ENCODE measurements around the gene SYCP2L.
"Not testable (repeated sequence)": the region's sequence is repeated elsewhere in the genome, so short reads cannot be mapped to it uniquely, and the experiment has no call there.

Gene SYCP2L

GRCh38 chr6:10995114-10995707 lies 108.4 kb downstream of the SYCP2L start:
- DNase-seq (ENCODE audit: extremely low spot score, insufficient read length, low read depth) (no peak), FAIRE-seq (no peak)

GRCh38 chr6:10999994-11000393 lies 113.1 kb downstream of the SYCP2L start:
- DNase-seq (ENCODE audit: extremely low spot score, insufficient read length, low read depth) = no peak
- FAIRE-seq = no peak

GRCh38 chr6:11002176-11002575 lies 115.3 kb downstream of the SYCP2L start:
- FAIRE-seq (no peak), DNase-seq (ENCODE audit: extremely low spot score, insufficient read length, low read depth) (no peak)

GRCh38 chr6:11003297-11003696 lies 116.4 kb downstream of the SYCP2L start:
- not testable (repeated sequence) for FAIRE-seq; DNase-seq (ENCODE audit: extremely low spot score, insufficient read length, low read depth)

- DNase-seq (ENCODE audit: extremely low spot score, insufficient read length, low read depth) = no peak
These were observed 119.2 kb downstream of the SYCP2L start for GRCh38 chr6:11006061-11006460.

DNA sequence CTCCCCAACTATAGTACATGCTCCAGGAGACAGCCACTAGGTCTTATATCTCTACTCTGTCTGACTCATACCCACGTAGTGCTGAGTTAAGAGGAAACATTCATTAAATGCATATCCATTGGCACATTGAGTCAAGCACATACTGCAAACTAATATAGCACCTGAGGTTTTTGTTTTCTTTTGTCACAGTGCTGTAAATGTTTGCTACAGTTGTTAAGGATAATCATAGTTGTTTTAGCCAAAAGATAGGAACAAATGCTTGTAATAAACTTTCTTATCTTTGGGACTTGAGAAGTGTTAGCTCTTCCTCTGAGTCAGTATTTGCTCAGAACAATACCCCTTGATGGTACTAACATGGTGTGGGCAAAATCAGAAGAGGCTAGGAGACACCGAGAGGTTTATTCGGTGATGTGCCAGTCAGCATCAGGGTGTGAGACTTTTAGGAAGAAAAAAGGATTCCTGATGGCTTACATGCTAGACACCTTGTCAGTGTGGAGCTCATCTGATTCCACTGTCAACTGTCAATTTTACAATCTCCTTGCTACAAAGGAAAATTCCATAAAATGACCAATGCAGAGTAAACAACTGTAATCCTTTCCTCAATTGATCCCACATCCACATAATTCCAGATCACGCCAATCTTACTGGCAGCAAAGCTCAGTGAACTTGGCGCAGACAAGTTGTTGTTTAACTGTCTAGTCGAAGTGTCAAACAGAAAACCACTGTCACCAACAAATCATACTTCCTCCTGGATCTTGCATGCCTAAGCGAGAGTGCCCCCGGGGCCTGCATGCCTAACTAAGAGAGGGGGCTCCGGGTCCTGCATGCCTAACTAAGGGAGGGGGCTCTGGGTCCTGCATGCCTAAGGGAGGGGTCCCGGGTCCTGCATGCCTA lies 121.1 kb downstream of the SYCP2L start:
- DNase-seq (ENCODE audit: extremely low spot score, insufficient read length, low read depth) = no peak
- no peak for FAIRE-seq

More at GRCh38 chr6:11006061-11006460, 119.2 kb downstream of the SYCP2L start:
- FAIRE-seq = no peak

DNA sequence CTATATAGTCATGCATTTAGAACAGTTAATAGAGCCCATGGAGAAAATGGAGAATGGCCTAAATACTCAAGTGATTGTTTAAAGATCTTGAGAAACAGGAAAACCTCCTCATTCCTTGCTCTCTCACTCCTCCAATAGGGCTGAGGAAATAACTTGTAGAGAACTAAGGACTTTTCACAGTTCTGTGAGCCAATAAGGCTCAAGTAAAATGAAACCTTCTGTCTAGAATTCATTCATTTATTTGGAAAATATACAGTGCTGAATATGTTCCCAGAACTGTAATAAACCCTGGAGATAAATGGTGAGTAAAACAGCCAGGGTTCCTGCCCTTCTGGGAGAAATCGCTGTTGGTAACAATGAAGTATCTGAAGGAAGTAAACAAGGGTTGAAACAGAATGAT lies 122.0 kb downstream of the SYCP2L start:
- DNase-seq (ENCODE audit: extremely low spot score, insufficient read length, low read depth) = no peak
- no peak for FAIRE-seq

GRCh38 chr6:11009353-11009752 lies 122.5 kb downstream of the SYCP2L start:
- no peak for DNase-seq (ENCODE audit: extremely low spot score, insufficient read length, low read depth)
- peak; percentile 24 for FAIRE-seq

- FAIRE-seq = no peak
- DNase-seq (ENCODE audit: extremely low spot score, insufficient read length, low read depth) = no peak
These were observed 125.0 kb downstream of the SYCP2L start for GRCh38 chr6:11011787-11012234.

DNA sequence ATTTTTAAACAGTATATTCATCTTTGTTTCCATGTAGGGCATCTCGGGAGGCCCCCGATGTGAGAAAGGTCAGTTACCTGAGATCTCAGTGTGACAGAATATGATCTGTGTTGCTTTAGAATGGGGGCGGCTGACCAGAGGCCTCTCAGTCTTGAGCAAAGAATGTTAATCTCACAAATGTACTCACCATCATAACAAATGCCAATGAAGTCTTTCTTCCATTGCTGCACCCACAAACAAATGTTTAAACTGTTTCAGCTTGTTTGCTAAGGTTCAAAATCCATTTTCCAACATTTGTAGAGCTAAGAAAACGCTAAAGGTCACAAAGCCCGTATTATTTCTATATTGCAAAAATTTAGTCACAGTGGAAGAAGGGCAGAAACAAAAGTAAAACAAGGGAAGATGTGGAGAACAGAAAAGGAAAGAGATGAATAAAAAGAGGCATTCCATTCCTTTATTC lies 125.5 kb downstream of the SYCP2L start:
- no peak for DNase-seq (ENCODE audit: extremely low spot score, insufficient read length, low read depth)
- no peak for FAIRE-seq

DNA sequence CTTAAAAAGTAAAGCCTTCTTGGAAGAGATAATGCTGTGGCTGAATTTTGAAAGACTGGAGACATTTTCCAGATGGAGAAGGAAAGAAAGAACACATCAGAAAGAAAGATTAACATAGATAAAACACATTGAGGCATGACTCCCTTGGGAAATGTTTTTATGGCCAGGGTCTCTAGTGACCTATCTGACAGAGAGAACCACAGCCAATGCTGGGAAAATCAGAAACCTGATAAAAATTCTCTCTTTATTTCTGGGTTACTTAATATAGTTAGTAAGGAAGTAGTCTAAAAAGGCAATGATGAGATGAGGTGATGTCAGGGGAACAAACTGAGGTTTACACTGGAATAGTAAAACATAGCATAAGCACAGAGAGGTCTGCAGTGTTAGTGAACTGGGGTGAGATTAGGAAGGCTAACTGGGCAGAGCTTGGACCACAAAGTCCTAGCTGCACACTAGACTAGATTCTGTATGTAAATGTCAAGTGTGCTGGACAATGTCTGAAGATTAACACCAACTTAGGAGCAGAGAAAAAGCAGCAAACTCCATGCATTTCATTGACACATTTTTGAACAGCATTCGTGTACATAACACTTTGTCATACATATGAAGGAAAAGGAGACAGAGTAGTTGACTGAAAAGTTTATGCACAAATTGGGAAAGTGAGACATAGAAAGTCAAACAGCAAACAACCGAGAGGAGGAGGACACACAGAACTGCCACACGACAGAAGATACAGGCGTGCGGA lies 126.3 kb downstream of the SYCP2L start:
- DNase-seq (ENCODE audit: extremely low spot score, insufficient read length, low read depth) (no peak), FAIRE-seq (no peak)

GRCh38 chr6:11013721-11014070 lies 126.8 kb downstream of the SYCP2L start:
- no peak for DNase-seq (ENCODE audit: extremely low spot score, insufficient read length, low read depth)
- FAIRE-seq = no peak

GRCh38 chr6:11015102-11015501 lies 128.2 kb downstream of the SYCP2L start:
- no peak for DNase-seq (ENCODE audit: extremely low spot score, insufficient read length, low read depth)
- no peak for FAIRE-seq

- no peak for DNase-seq (ENCODE audit: extremely low spot score, insufficient read length, low read depth)
- no peak for FAIRE-seq
These were observed 129.6 kb downstream of the SYCP2L start for GRCh38 chr6:11016452-11016851.

GRCh38 chr6:11017090-11017489 lies 130.2 kb downstream of the SYCP2L start:
- no peak for FAIRE-seq

GRCh38 chr6:11018225-11018624 lies 131.4 kb downstream of the SYCP2L start:
- FAIRE-seq (no peak), DNase-seq (ENCODE audit: extremely low spot score, insufficient read length, low read depth) (no peak)

More at GRCh38 chr6:11017090-11017489, 130.2 kb downstream of the SYCP2L start:
- DNase-seq (ENCODE audit: extremely low spot score, insufficient read length, low read depth) = no peak

GRCh38 chr6:11021003-11021402 lies 134.2 kb downstream of the SYCP2L start:
- DNase-seq (ENCODE audit: extremely low spot score, insufficient read length, low read depth) (no peak), FAIRE-seq (no peak)

GRCh38 chr6:11021714-11022113 lies 134.9 kb downstream of the SYCP2L start:
- FAIRE-seq = no peak

DNA sequence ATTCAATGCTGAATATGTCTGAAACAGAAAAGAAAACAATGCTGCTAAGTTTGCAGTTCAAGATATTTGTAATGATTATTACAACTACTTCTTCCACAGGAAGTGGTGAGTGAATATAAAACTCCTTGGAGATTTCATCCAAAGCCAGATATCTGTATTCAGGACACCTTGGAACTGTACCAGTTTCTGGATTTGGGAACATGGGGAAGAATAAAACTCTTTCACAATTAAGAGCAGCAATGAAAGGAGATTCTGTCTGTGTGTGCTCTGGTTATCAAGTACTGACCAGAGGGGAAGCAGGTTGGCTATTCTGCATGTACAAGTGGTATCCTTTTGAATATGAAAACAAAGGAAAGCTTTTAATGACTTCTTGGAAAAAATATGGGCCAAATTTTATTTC lies 136.2 kb downstream of the SYCP2L start:
- no peak for DNase-seq (ENCODE audit: extremely low spot score, insufficient read length, low read depth)
- FAIRE-seq = no peak

More at GRCh38 chr6:11021714-11022113, 134.9 kb downstream of the SYCP2L start:
- DNase-seq (ENCODE audit: extremely low spot score, insufficient read length, low read depth) = no peak
